SU-DHL-6 (cell line): Measurements from ENCODE around the gene C10orf95.

Experiments used
- H2AFZ ChIP-seq: fragments of 200-600 bp; sonication (generic); 2 replicates; pipeline ENCODE4 v1.6.1; 2014; ENCODE audit warnings: low read depth, mild to moderate bottlenecking, moderate library complexity, mixed read lengths, antibody characterized with exemption, low read length; ENCODE audit not compliant: severe bottlenecking
- H3F3A ChIP-seq: fragments of 200-600 bp; shearing (Covaris generic); 2 replicates; pipeline ENCODE4 v1.6.0; 2016; ENCODE audit warnings: antibody characterized with exemption, mild to moderate bottlenecking; ENCODE audit not compliant: insufficient read depth
- H3K27ac ChIP-seq: fragments of 200-600 bp; sonication (generic); 2 replicates; pipeline ENCODE4 v1.5.1; 2016; ENCODE audit warnings: low read depth, mild to moderate bottlenecking, low read length, moderate library complexity, mixed read lengths
- H3K27me3 ChIP-seq: fragments of 200-600 bp; sonication (generic), shearing (Covaris generic); 2 replicates; pipeline ENCODE4 v1.6.0; 2014; ENCODE audit warnings: mild to moderate bottlenecking, low read length
- H3K36me3 ChIP-seq: fragments of 200-600 bp; sonication (generic); 2 replicates; pipeline ENCODE4 v1.6.1; 2014; ENCODE audit warnings: mild to moderate bottlenecking, low read length, mixed read lengths
- H3K4me2 ChIP-seq: fragments of 300-600, 200-600 bp; shearing (Covaris generic), sonication (generic); 2 replicates; pipeline ENCODE4 v1.6.0; 2014; ENCODE audit warnings: low read length, low read depth, mild to moderate bottlenecking; ENCODE audit not compliant: poor library complexity, severe bottlenecking
- H3K4me3 ChIP-seq: fragments of 200-600 bp; sonication (generic); 2 replicates; pipeline ENCODE4 v1.5.1; 2014; ENCODE audit warnings: antibody characterized with exemption, low read length, mild to moderate bottlenecking, mixed read lengths; ENCODE audit not compliant: insufficient read depth, poor library complexity, severe bottlenecking
- H3K79me2 ChIP-seq: fragments of 200-600 bp; sonication (generic); 2 replicates; pipeline ENCODE4 v1.6.1; 2014; ENCODE audit warnings: mild to moderate bottlenecking, low read length, moderate library complexity; ENCODE audit not compliant: insufficient read depth
- H3K9ac ChIP-seq: fragments of 200-600 bp; sonication (generic); 2 replicates; pipeline ENCODE4 v1.7.0; 2014; ENCODE audit warnings: mild to moderate bottlenecking, low read length
- H3K9me2 ChIP-seq: fragments of 200-600 bp; sonication (generic); replicated peaks from 2 replicates; pipeline ENCODE4 v1.6.1; 2014; ENCODE audit warnings: low read length; ENCODE audit not compliant: insufficient read depth
- H3K9me3 ChIP-seq: fragments of 200-600 bp; sonication (generic); 2 replicates; pipeline ENCODE4 v1.6.1; 2014; ENCODE audit warnings: low read length, mixed read lengths; ENCODE audit not compliant: insufficient read depth
- H4K20me1 ChIP-seq: fragments of 200-600 bp; sonication (generic); 2 replicates; pipeline ENCODE4 v1.6.1; 2014; ENCODE audit warnings: low read depth, mild to moderate bottlenecking, antibody characterized with exemption, low read length, moderate library complexity, mixed read lengths
- CTCF ChIP-seq: fragments of 200-600 bp; sonication (generic); IDR thresholded peaks from one replicate; pipeline ENCODE4 v1.5.1; 2017; ENCODE audit warnings: antibody characterized with exemption, mild to moderate bottlenecking, low read length, moderate library complexity; ENCODE audit not compliant: insufficient read depth, poor library complexity, severe bottlenecking
- EZH2phosphoT487 ChIP-seq: fragments of 200-600 bp; sonication (generic), shearing (Covaris generic); conservative IDR thresholded peaks from 2 replicates; pipeline ENCODE4 v1.6.1; 2018; ENCODE audit warnings: mild to moderate bottlenecking, antibody characterized with exemption, low read length, moderate library complexity, mixed read lengths

C10orf95 gene

GRCh38 chr10:102413806-102414561 lies 37.4 kb downstream of the C10orf95 start:
- H3K79me2 ChIP-seq, result no peaks in the 10 kb centered on the region
- no peaks in the 10 kb centered on the region for H3K9me2 ChIP-seq
- TF ChIP-seq EZH2phosphoT487, result no peak
- no peak for TF ChIP-seq CTCF
- no peaks in the 10 kb centered on the region for H3K36me3 ChIP-seq
- H3K9ac ChIP-seq, result no peak overlapping the region
- no peaks in the 10 kb centered on the region for H3F3A ChIP-seq
- no peaks in the 10 kb centered on the region for H4K20me1 ChIP-seq
- H3K9me3 ChIP-seq, result no peaks in the 10 kb centered on the region
- H3K4me3 ChIP-seq, result no peak overlapping the region
- H3K27me3 ChIP-seq, result no peaks in the 10 kb centered on the region
- no peak overlapping the region for H3K27ac ChIP-seq
- H3K4me2 ChIP-seq, result no peak overlapping the region
- H2AFZ ChIP-seq, result no peak overlapping the region

- no peaks in the 10 kb centered on the region for H3F3A ChIP-seq
- H4K20me1 ChIP-seq, result no peaks in the 10 kb centered on the region
- H3K9me3 ChIP-seq, result no peaks in the 10 kb centered on the region
- TF ChIP-seq CTCF, result no peak
- no peak for TF ChIP-seq EZH2phosphoT487
- no peak overlapping the region for H3K27ac ChIP-seq
- no peak overlapping the region for H3K9ac ChIP-seq
- no peaks in the 10 kb centered on the region for H3K79me2 ChIP-seq
- H3K36me3 ChIP-seq, result no peaks in the 10 kb centered on the region
- no peak overlapping the region for H3K4me2 ChIP-seq
- no peak overlapping the region for H3K4me3 ChIP-seq
- H2AFZ ChIP-seq, result no peak overlapping the region
- no peaks in the 10 kb centered on the region for H3K27me3 ChIP-seq
- H3K9me2 ChIP-seq, result no peaks in the 10 kb centered on the region
Observed at GRCh38 chr10:102413053-102413705, 38.2 kb downstream of the C10orf95 start.

- H4K20me1 ChIP-seq, result no peaks in the 10 kb centered on the region
- H3F3A ChIP-seq, result no peaks in the 10 kb centered on the region
- no peaks in the 10 kb centered on the region for H3K79me2 ChIP-seq
- H3K4me2 ChIP-seq, result no peak overlapping the region
- H3K27ac ChIP-seq, result no peak overlapping the region
- no peaks in the 10 kb centered on the region for H3K9me2 ChIP-seq
- no peak overlapping the region for H2AFZ ChIP-seq
- no peak overlapping the region for H3K4me3 ChIP-seq
- no peaks in the 10 kb centered on the region for H3K9me3 ChIP-seq
- H3K9ac ChIP-seq, result no peak overlapping the region
- TF ChIP-seq EZH2phosphoT487 (no peak), CTCF (no peak)
- H3K27me3 ChIP-seq, result no peaks in the 10 kb centered on the region
- H3K36me3 ChIP-seq, result no peaks in the 10 kb centered on the region
Observed at GRCh38 chr10:102412293-102412692, 39.0 kb downstream of the C10orf95 start.
